HG02884 (cell line): Measurements from ENCODE around the gene SDK2.

Source experiments
- ATAC-seq: cut with Tn5 transposase; IDR thresholded peaks from one replicate; pipeline ENCODE4 v1.9.1; 2021; ENCODE audit warnings: mild to moderate bottlenecking, moderate library complexity; ENCODE audit not compliant: unreplicated experiment

SDK2 gene

GRCh38 chr17:73536700-73537605 is 107.3 kb downstream of the SDK2 start:
- ATAC-seq, result no peak

- ATAC-seq, result no peak
These were observed 108.5 kb downstream of the SDK2 start for GRCh38 chr17:73535746-73536145.

GRCh38 chr17:73534209-73534909 is 109.9 kb downstream of the SDK2 start:
- no peak for ATAC-seq

GRCh38 chr17:73533781-73534180 is 110.5 kb downstream of the SDK2 start:
- ATAC-seq, result no peak

- ATAC-seq, result no peak
These were observed 111.1 kb downstream of the SDK2 start for GRCh38 chr17:73533127-73533526.

GRCh38 chr17:73532421-73532901 is 111.8 kb downstream of the SDK2 start:
- no peak for ATAC-seq

- ATAC-seq, result no peak
These were observed 113.1 kb downstream of the SDK2 start for GRCh38 chr17:73531158-73531557.

- no peak for ATAC-seq
These were observed 115.6 kb downstream of the SDK2 start for GRCh38 chr17:73528679-73529078.

GRCh38 chr17:73526952-73527351 is 117.3 kb downstream of the SDK2 start:
- ATAC-seq, result no peak

- ATAC-seq, result no peak
These were observed 119.1 kb downstream of the SDK2 start for GRCh38 chr17:73524941-73525679.

- ATAC-seq, result no peak
These were observed 121.5 kb downstream of the SDK2 start for GRCh38 chr17:73522696-73523095.

- ATAC-seq, result no peak
These were observed 122.1 kb downstream of the SDK2 start for GRCh38 chr17:73522107-73522506.

GRCh38 chr17:73521376-73521775 is 122.9 kb downstream of the SDK2 start:
- no peak for ATAC-seq

GRCh38 chr17:73520369-73520761 is 123.9 kb downstream of the SDK2 start:
- ATAC-seq, result no peak

GRCh38 chr17:73519714-73520368 is 124.4 kb downstream of the SDK2 start:
- ATAC-seq, result no peak

GRCh38 chr17:73519011-73519410 is 125.2 kb downstream of the SDK2 start:
- no peak for ATAC-seq

GRCh38 chr17:73516431-73516830 is 127.8 kb downstream of the SDK2 start:
- no peak for ATAC-seq

GRCh38 chr17:73514146-73514863 is 129.9 kb downstream of the SDK2 start:
- no peak for ATAC-seq

GRCh38 chr17:73513426-73513825 is 130.8 kb downstream of the SDK2 start:
- ATAC-seq, result no peak

- ATAC-seq, result no peak
These were observed 132.5 kb downstream of the SDK2 start for GRCh38 chr17:73511719-73512115.
